HepG2 (cell line): ENCODE measurements around the gene SYNM. TPM values are rescaled to one million over a fixed set of nuclear protein-coding genes. Genes with fewer than 3 reads are reported as not detected.
A peak's percentile ranks its signal among the peaks of the same experiment; 100 is the strongest.

Experiments used
- ASH2L ChIP-seq: fragments of 300-600, 200-600 bp; sonication (generic); IDR thresholded peaks from 2 replicates; pipeline ENCODE4 v1.7.0; 2017; ENCODE audit warnings: low read depth, mild to moderate bottlenecking, moderate library complexity, mixed read lengths, low read length; ENCODE audit not compliant: insufficient read length
- KLF9 ChIP-seq: IDR thresholded peaks from 2 replicates; pipeline ENCODE4 v1.6.1; 2016; ENCODE audit warnings: low read depth
- MAFF ChIP-seq: IDR thresholded peaks from 2 replicates; pipeline ENCODE4 v1.6.1; 2011; ENCODE audit warnings: low read depth, low read length, improper control_type of control experiment
- NFIB ChIP-seq: sonication (generic); formaldehyde crosslinking; IDR thresholded peaks from 2 replicates; pipeline ENCODE4 v1.9.0; 2021; ENCODE audit warnings: missing genetic modification reagents, mild to moderate bottlenecking, borderline replicate concordance
- SALL2 ChIP-seq: sonication (generic); formaldehyde crosslinking; IDR thresholded peaks from 2 replicates; pipeline ENCODE4 v1.8.1; 2023; ENCODE audit warnings: mild to moderate bottlenecking, missing genetic modification reagents, inconsistent platforms
- TCF7 ChIP-seq: sonication (generic); IDR thresholded peaks from 2 replicates; pipeline ENCODE4 v1.6.1; 2016; ENCODE audit warnings: antibody characterized with exemption, low read depth
- XBP1 ChIP-seq: sonication (generic); formaldehyde crosslinking; IDR thresholded peaks from 2 replicates; pipeline ENCODE4 v1.5.0; 2020; ENCODE audit warnings: missing genetic modification reagents
- ZFP1 ChIP-seq: IDR thresholded peaks from 2 replicates; pipeline ENCODE4 v1.6.1; 2016
- ZNF12 ChIP-seq: sonication (generic); formaldehyde crosslinking; IDR thresholded peaks from 2 replicates; pipeline ENCODE4 v1.5.0; 2020; ENCODE audit warnings: missing genetic modification reagents
- polyA plus RNA-seq, 8 experiments: library from polyadenylated mRNA; depleted of rRNA in 3 of 8; stranded (reverse) in 7 of 8; unstranded in 1 of 8; fragments of >200 nt; fragmentation: Illumina TruSeq in 4 of 8; extraction: Trizol in 4 of 8; gene quantifications; 2 replicates each; pipeline versions ENCODE4 v1.2.1 to v1.2.3, GENCODE V29; 2011 to 2016; ENCODE audit warnings: low read depth in 4 of 8, missing spikeins in 1 of 8, mixed read lengths in 1 of 8; ENCODE audit not compliant: insufficient read depth in 1 of 8
- total RNA-seq, 5 experiments: library from RNA; depleted of rRNA; stranded (reverse); fragments of >200 nt; fragmentation: Illumina TruSeq; extraction: Trizol; gene quantifications; 2 replicates each; pipeline ENCODE4 v1.2.3, GENCODE V29; 2016; ENCODE audit warnings: low read depth in 1 of 5
- TF ChIP-seq, protein P1 (sequence below): sonication (generic); formaldehyde crosslinking; IDR thresholded peaks from 2 replicates; pipeline ENCODE4 v1.4.0; 2020; ENCODE audit warnings: missing genetic modification reagents, borderline replicate concordance
- TF ChIP-seq, protein P2 (sequence below): sonication (generic); formaldehyde crosslinking; IDR thresholded peaks from 2 replicates; pipeline ENCODE4 v1.4.0; 2020; ENCODE audit warnings: missing genetic modification reagents
- TF ChIP-seq, protein P3 (sequence below), 2 experiments: sonication (generic) in 1 of 2; formaldehyde crosslinking in 1 of 2; IDR thresholded peaks; 2 replicates each; pipeline versions ENCODE4 v1.4.0 to v1.6.1; 2016 to 2020; ENCODE audit warnings: borderline replicate concordance in 1 of 2, low read depth in 1 of 2, mild to moderate bottlenecking in 1 of 2, missing genetic modification reagents in 1 of 2
- TF ChIP-seq, protein P4 (sequence below): sonication (generic); formaldehyde crosslinking; IDR thresholded peaks from 2 replicates; pipeline ENCODE4 v1.5.0; 2020; ENCODE audit warnings: mild to moderate bottlenecking, missing genetic modification reagents, moderate library complexity
- TF ChIP-seq, protein P5 (sequence below): sonication (generic); formaldehyde crosslinking; IDR thresholded peaks from 2 replicates; pipeline ENCODE4 v1.4.0; 2020; ENCODE audit warnings: missing genetic modification reagents
- TF ChIP-seq, protein P6 (sequence below): sonication (generic); formaldehyde crosslinking; IDR thresholded peaks from 2 replicates; pipeline ENCODE4 v1.4.0; 2020; ENCODE audit warnings: mild to moderate bottlenecking, missing genetic modification reagents

SYNM gene
- total and polyA plus RNA-seq, 2 of the 13 experiments (the other 11 are each of a cell fraction or from before 2014, with no cell fraction given): 1.1 to 3.7 TPM

DNA sequence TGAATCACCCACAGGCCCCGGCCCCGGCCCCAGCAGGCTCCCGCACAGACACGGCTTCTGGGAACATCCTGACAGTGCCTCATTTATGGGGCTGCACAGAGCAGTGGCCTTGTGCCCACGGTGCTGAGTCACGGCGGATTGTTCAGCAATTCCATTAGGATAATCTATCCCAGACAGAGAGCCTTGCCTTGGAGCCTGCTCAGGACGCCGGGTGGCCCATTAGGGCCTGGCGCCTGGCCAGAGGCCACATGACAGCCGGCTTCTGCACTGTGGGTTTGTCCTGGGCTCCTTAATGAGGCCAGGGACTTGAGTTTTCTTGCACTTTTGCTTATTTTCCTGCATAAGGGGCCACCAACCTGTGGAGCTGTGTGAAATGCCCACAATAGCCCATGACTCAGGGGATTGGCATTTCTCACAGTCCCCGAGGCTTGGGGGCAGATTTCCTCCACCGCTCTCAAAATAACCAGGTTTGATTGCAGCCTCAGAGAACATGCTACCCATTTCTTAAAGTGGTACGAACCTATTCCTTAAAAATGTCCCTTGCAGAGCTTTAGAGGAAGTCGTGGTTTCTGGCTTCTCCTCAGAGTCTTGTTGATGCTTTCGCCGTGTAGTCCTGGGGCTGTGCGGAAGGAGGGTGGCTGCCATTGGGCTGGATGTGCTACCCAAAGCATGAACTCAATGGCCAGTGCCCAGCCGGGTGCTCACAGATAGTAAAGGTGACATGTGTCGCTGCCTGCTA is 19.0 kb downstream of the SYNM start (continued):
- TF ChIP-seq, protein P1, sequence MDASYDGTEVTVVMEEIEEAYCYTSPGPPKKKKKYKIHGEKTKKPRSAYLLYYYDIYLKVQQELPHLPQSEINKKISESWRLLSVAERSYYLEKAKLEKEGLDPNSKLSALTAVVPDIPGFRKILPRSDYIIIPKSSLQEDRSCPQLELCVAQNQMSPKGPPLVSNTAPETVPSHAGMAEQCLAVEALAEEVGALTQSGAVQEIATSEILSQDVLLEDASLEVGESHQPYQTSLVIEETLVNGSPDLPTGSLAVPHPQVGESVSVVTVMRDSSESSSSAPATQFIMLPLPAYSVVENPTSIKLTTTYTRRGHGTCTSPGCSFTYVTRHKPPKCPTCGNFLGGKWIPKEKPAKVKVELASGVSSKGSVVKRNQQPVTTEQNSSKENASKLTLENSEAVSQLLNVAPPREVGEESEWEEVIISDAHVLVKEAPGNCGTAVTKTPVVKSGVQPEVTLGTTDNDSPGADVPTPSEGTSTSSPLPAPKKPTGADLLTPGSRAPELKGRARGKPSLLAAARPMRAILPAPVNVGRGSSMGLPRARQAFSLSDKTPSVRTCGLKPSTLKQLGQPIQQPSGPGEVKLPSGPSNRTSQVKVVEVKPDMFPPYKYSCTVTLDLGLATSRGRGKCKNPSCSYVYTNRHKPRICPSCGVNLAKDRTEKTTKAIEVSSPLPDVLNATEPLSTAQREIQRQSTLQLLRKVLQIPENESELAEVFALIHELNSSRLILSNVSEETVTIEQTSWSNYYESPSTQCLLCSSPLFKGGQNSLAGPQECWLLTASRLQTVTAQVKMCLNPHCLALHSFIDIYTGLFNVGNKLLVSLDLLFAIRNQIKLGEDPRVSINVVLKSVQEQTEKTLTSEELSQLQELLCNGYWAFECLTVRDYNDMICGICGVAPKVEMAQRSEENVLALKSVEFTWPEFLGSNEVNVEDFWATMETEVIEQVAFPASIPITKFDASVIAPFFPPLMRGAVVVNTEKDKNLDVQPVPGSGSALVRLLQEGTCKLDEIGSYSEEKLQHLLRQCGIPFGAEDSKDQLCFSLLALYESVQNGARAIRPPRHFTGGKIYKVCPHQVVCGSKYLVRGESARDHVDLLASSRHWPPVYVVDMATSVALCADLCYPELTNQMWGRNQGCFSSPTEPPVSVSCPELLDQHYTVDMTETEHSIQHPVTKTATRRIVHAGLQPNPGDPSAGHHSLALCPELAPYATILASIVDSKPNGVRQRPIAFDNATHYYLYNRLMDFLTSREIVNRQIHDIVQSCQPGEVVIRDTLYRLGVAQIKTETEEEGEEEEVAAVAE (CRISPR knock-in tag): no peak
- no peak for TF ChIP-seq KLF9 (CRISPR knock-in tag)
- TF ChIP-seq NFIB: no peak
- peak; percentile 19; the same call in 1 of the 2 replicates for TF ChIP-seq TCF7
- peak; percentile 82 for TF ChIP-seq MAFF
- TF ChIP-seq ZNF12 (CRISPR knock-in tag): no peak
- TF ChIP-seq, protein P2, sequence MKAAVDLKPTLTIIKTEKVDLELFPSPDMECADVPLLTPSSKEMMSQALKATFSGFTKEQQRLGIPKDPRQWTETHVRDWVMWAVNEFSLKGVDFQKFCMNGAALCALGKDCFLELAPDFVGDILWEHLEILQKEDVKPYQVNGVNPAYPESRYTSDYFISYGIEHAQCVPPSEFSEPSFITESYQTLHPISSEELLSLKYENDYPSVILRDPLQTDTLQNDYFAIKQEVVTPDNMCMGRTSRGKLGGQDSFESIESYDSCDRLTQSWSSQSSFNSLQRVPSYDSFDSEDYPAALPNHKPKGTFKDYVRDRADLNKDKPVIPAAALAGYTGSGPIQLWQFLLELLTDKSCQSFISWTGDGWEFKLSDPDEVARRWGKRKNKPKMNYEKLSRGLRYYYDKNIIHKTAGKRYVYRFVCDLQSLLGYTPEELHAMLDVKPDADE: no peak
- TF ChIP-seq, protein P3, sequence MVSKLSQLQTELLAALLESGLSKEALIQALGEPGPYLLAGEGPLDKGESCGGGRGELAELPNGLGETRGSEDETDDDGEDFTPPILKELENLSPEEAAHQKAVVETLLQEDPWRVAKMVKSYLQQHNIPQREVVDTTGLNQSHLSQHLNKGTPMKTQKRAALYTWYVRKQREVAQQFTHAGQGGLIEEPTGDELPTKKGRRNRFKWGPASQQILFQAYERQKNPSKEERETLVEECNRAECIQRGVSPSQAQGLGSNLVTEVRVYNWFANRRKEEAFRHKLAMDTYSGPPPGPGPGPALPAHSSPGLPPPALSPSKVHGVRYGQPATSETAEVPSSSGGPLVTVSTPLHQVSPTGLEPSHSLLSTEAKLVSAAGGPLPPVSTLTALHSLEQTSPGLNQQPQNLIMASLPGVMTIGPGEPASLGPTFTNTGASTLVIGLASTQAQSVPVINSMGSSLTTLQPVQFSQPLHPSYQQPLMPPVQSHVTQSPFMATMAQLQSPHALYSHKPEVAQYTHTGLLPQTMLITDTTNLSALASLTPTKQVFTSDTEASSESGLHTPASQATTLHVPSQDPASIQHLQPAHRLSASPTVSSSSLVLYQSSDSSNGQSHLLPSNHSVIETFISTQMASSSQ (IDR thresholded peaks at IDR 0.05; ENCODE audit: low read depth): no peak
- TF ChIP-seq, protein P3 (CRISPR knock-in tag; IDR thresholded peaks at IDR 0.05; ENCODE audit: borderline replicate concordance): no peak
- TF ChIP-seq, protein P4, sequence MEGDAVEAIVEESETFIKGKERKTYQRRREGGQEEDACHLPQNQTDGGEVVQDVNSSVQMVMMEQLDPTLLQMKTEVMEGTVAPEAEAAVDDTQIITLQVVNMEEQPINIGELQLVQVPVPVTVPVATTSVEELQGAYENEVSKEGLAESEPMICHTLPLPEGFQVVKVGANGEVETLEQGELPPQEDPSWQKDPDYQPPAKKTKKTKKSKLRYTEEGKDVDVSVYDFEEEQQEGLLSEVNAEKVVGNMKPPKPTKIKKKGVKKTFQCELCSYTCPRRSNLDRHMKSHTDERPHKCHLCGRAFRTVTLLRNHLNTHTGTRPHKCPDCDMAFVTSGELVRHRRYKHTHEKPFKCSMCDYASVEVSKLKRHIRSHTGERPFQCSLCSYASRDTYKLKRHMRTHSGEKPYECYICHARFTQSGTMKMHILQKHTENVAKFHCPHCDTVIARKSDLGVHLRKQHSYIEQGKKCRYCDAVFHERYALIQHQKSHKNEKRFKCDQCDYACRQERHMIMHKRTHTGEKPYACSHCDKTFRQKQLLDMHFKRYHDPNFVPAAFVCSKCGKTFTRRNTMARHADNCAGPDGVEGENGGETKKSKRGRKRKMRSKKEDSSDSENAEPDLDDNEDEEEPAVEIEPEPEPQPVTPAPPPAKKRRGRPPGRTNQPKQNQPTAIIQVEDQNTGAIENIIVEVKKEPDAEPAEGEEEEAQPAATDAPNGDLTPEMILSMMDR (CRISPR knock-in tag): no peak
- TF ChIP-seq SALL2 (CRISPR knock-in tag): no peak
- TF ChIP-seq, protein P5, sequence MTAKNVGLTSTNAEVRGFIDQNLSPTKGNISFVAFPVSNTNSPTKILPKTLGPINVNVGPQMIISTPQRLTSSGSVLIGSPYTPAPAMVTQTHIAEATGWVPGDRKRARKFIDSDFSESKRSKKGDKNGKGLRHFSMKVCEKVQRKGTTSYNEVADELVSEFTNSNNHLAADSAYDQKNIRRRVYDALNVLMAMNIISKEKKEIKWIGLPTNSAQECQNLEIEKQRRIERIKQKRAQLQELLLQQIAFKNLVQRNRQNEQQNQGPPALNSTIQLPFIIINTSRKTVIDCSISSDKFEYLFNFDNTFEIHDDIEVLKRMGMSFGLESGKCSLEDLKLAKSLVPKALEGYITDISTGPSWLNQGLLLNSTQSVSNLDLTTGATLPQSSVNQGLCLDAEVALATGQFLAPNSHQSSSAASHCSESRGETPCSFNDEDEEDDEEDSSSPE (CRISPR knock-in tag): 0 out of 2 replicates have a peak, but pooled peaks have one; percentile 18
- TF ChIP-seq XBP1: no peak
- TF ChIP-seq, protein P6, sequence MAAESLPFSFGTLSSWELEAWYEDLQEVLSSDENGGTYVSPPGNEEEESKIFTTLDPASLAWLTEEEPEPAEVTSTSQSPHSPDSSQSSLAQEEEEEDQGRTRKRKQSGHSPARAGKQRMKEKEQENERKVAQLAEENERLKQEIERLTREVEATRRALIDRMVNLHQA: no peak
- TF ChIP-seq ASH2L: no peak
- TF ChIP-seq ZFP1 (CRISPR knock-in tag): no peak
